Coronary artery (tissue), 2 donors: ENCODE measurements around the gene HINT3.
"Not testable (repeated sequence)": the region's sequence is repeated elsewhere in the genome, so short reads cannot be mapped to it uniquely, and the experiment has no call there.

Source experiments
- DNase-seq: peaks from one replicate; pipeline ENCODE4 v3.0.0-alpha.2; 2017; ENCODE audit warnings: low spot score
- H3K27ac ChIP-seq, 2 donors: fragments of 200-600 bp; sonication (generic); one replicate each; pipeline ENCODE4 v1.5.1; 2016 to 2019
- H3K4me3 ChIP-seq: fragments of 200-600 bp; sonication (generic); 2 replicates; pipeline ENCODE4 v1.5.1; 2016; ENCODE audit warnings: mild to moderate bottlenecking, moderate library complexity
- TF ChIP-seq, protein P1 (sequence below): fragments of 200-600 bp; sonication (generic); IDR thresholded peaks from one replicate; pipeline ENCODE4 v1.5.1; 2019; ENCODE audit warnings: antibody characterized with exemption

Gene HINT3

GRCh38 chr6:125926711-125927110 lies 29.9 kb upstream of the HINT3 start:
- no peak for DNase-seq
- TF ChIP-seq, protein P1, sequence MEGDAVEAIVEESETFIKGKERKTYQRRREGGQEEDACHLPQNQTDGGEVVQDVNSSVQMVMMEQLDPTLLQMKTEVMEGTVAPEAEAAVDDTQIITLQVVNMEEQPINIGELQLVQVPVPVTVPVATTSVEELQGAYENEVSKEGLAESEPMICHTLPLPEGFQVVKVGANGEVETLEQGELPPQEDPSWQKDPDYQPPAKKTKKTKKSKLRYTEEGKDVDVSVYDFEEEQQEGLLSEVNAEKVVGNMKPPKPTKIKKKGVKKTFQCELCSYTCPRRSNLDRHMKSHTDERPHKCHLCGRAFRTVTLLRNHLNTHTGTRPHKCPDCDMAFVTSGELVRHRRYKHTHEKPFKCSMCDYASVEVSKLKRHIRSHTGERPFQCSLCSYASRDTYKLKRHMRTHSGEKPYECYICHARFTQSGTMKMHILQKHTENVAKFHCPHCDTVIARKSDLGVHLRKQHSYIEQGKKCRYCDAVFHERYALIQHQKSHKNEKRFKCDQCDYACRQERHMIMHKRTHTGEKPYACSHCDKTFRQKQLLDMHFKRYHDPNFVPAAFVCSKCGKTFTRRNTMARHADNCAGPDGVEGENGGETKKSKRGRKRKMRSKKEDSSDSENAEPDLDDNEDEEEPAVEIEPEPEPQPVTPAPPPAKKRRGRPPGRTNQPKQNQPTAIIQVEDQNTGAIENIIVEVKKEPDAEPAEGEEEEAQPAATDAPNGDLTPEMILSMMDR: no peak
- no peak overlapping the region for H3K27ac ChIP-seq

DNA sequence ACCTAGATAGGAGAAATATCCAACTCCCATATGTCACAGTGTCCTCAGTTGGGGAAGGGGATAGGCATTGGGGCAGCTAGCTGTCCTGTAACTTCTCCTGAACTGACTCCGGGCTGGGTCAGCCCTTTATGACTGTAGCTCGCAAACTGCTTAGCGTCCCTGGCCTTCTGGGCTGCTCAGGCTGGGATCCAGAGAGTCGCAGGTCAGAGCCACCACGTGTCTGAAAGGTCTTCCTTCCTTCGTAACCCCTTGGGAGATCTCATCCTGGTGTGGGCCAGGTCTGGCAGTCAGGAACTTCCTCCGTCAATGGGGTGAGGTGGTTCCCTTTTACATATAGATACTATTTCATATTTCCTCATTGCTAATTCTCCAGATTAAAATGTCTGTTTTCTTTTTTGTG lies 28.8 kb upstream of the HINT3 start:
- Histone ChIP-seq H3K27ac (no peak overlapping the region), H3K4me3 (no peak overlapping the region)
- TF ChIP-seq, protein P1: no peak
- no peak for DNase-seq

More at GRCh38 chr6:125926711-125927110, 29.9 kb upstream of the HINT3 start:
- no peak overlapping the region for H3K4me3 ChIP-seq

DNA sequence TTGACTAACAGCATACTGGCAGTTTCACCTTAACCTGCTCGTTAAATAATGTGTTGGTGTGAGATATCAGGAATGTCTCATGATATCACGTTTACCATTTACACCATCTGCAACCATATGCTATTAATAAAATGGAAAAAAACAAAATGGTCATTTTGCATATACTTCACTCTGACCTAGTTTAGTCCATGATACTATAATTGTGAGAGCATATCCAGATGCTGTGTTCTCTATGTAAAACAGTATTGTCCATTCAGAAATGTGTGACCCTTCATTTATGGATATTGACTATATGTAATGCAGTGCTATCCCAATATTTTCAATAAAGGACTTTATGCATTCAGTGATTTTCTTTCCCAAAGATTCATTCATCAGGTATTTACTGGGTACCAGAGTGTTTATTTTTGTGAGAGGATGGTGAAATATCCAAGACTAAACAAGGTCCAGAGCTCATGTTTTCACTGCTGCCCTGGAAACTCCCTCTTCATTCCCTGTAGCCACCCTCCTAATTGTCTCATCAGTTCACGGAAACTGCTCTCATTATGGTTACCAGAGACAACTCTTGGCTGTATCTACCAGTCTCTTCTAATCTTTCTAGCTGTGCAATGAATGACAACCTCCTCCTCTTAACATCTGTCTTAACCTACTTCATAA lies 25.7 kb upstream of the HINT3 start:
- TF ChIP-seq, protein P1: no peak
- Histone ChIP-seq H3K4me3 (no peak overlapping the region), H3K27ac (no peak overlapping the region)
- DNase-seq: no peak

DNA sequence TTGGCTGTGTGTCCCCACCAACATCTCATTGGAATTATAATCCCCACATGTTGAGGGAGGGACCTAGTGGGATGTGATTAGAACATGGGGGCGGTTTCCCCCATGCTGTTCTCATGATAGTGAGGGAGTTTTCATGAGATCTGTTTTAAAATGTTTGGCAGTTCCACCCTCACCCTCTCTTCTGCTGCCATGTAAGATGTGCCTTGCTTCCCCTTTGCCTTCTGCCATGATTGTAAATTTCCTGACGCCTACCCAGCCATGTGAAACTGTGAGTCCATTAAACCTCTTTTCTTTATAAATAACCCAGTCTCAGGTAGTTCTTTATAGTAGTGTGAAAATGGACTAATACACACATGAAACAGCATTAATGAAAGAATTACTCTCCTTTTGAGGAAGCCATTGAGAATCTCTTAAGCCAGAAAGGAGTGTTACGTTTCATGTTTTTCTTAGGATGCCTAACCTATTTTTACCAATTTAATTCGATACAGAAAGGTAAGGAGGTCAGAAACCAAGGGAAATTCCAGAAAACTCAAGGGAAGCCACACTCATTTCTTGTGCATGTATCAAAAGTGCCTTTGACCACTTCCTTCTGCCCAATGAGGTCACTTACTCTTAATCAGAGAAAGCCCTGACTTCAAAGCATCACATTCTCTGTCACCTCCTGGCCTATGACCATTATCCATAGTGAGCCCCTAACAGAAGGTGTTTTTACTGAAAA lies 24.7 kb upstream of the HINT3 start:
- DNase-seq: no peak
- H3K4me3 ChIP-seq: no peak overlapping the region
- H3K27ac ChIP-seq: no peak overlapping the region
- TF ChIP-seq, protein P1: no peak

DNA sequence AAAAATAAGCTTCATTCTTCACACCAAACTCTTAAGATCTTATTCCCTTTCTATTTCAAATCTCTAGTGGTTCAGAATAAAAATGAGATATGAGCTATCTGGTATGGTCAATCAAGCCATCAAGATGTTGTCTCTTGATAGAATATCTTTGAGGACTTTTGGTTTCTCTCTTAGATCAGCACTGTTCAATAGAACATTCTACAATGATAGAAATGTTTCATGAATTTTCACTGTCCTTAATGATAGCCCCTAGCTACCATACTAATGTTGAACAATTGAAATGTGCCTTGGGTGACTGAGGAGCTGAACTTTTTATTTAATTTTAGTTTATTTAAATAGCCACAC lies 24.1 kb upstream of the HINT3 start:
- Histone ChIP-seq H3K4me3 (no peak overlapping the region), H3K27ac (no peak overlapping the region)
- DNase-seq: no peak
- TF ChIP-seq, protein P1: no peak

DNA sequence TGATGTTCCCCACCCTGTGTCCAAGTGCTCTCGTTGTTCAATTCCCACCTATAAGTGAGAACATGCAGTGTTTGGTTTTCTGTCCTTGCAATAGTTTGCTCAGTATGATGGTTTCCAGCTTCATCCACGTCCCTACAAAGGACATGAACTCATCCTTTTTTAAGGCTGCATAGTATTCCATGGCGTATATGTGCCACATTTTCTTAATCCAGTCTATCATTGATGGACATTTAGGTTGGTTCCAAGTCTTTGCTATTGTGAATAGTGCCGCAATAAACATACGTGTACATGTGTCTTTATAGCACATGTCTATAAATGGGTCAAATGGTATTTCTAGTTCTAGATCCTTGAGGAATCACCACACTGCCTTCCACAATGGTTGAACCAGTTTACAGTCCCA lies 21.1 kb upstream of the HINT3 start:
- not testable (repeated sequence) for DNase-seq

GRCh38 chr6:125939026-125939425 lies 17.5 kb upstream of the HINT3 start:
- Histone ChIP-seq H3K27ac (no peak overlapping the region), H3K4me3 (no peak overlapping the region)
- DNase-seq: no peak
- TF ChIP-seq, protein P1: no peak

More for the DNA sequence above, 21.1 kb upstream of the HINT3 start:
- H3K27ac ChIP-seq, H3K4me3 ChIP-seq: not testable (repeated sequence)
